Measurements from ENCODE around the gene FOXP4.

FOXP4 gene

GRCh38 chr6:41522780-41523548, 23.2 kb upstream of the FOXP4 start:
- no peak for TF ChIP-seq CTCF (IDR thresholded peaks at IDR 0.05; ENCODE audit: low read depth, low read length)
- H3K4me3 ChIP-seq (ENCODE audit: low read depth, low read length) = no peak overlapping the region
- in situ Hi-C loops (cut with HindIII; ENCODE audit: low sequenced_read_pairs) = no loop called here
- DNase-seq (ENCODE audit: low read depth, low spot score) = no peak

- DNase-seq (ENCODE audit: low read depth, low spot score) = no peak
- no peak overlapping the region for H3K4me3 ChIP-seq (ENCODE audit: low read depth, low read length)
- no peak for TF ChIP-seq CTCF (IDR thresholded peaks at IDR 0.05; ENCODE audit: low read depth, low read length)
- in situ Hi-C loops (cut with HindIII; ENCODE audit: low sequenced_read_pairs) = no loop called here
Measured at GRCh38 chr6:41523915-41524633, 22.1 kb upstream of the FOXP4 start.

- no peak for TF ChIP-seq CTCF (IDR thresholded peaks at IDR 0.05; ENCODE audit: low read depth, low read length)
- H3K4me3 ChIP-seq (ENCODE audit: low read depth, low read length) = no peak overlapping the region
- in situ Hi-C loops (cut with HindIII; ENCODE audit: low sequenced_read_pairs) = no loop called here
- no peak for DNase-seq (ENCODE audit: low read depth, low spot score)
Measured at GRCh38 chr6:41524634-41525011, 21.6 kb upstream of the FOXP4 start.

- in situ Hi-C loops (cut with HindIII; ENCODE audit: low sequenced_read_pairs) = no loop called here
- TF ChIP-seq CTCF (IDR thresholded peaks at IDR 0.05; ENCODE audit: low read depth, low read length) = no peak
- DNase-seq (ENCODE audit: low read depth, low spot score) = peak; percentile 37
- no peak overlapping the region for H3K4me3 ChIP-seq (ENCODE audit: low read depth, low read length)
Measured at GRCh38 chr6:41527721-41528408, 18.3 kb upstream of the FOXP4 start.

GRCh38 chr6:41528409-41528963, 17.7 kb upstream of the FOXP4 start:
- H3K4me3 ChIP-seq (ENCODE audit: low read depth, low read length) = no peak overlapping the region
- no peak for TF ChIP-seq CTCF (IDR thresholded peaks at IDR 0.05; ENCODE audit: low read depth, low read length)
- DNase-seq (ENCODE audit: low read depth, low spot score) = no peak
- in situ Hi-C loops (cut with HindIII; ENCODE audit: low sequenced_read_pairs) = no loop called here

- no peak for DNase-seq (ENCODE audit: low read depth, low spot score)
- TF ChIP-seq CTCF (IDR thresholded peaks at IDR 0.05; ENCODE audit: low read depth, low read length) = no peak
- H3K4me3 ChIP-seq (ENCODE audit: low read depth, low read length) = no peak overlapping the region
- in situ Hi-C loops (cut with HindIII; ENCODE audit: low sequenced_read_pairs) = no loop called here
Measured at GRCh38 chr6:41529049-41529448, 17.1 kb upstream of the FOXP4 start.
